Measurements from ENCODE around the gene SLC35B2. TPM values are rescaled to one million over a fixed set of nuclear protein-coding genes. Genes with fewer than 3 reads are reported as not detected.

Gene SLC35B2
- total and polyA plus RNA-seq, 9 of the 15 experiments (the other 6 are each of a cell fraction or from before 2014, with no cell fraction given) = 14.5 to 59.1 (median 47.1) TPM

DNA sequence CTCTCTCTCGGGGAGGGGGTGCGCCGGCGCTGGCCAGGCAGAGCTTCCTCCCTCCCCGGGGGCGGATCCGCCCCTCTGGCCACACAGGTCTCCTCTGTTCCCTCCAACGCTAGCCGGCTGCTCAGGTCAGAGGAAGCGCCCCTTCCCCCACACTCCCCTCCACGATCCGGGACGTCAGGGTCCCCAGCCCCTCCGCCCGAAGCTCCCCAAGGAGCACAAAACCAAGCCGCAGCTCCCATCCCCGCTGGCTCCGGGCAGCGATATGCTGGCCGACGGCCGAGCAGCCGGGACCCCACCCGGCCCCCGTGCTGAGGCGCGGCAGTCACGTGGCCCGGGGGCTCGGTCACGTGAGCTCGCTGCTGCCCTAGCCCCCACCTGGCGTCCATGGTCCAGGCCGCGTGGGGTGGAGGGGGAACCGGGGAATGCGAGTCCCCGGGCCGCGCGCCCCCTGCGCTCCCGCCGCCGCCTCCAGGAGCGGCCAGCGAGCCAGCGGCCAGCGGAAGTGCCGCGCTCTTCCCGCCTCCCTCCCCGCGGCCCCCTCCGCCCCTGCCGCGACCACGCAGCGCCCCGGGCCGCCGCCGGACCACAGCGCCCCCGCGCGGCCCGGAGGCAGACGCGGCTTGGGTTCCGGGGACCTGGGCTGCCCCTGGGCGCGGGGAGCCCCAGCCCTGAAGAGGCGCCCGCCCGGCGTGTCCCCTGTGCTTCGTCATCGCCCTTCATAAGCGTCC, at the start of gene SLC35B2 (continued):
- TF ChIP-seq, protein P1, sequence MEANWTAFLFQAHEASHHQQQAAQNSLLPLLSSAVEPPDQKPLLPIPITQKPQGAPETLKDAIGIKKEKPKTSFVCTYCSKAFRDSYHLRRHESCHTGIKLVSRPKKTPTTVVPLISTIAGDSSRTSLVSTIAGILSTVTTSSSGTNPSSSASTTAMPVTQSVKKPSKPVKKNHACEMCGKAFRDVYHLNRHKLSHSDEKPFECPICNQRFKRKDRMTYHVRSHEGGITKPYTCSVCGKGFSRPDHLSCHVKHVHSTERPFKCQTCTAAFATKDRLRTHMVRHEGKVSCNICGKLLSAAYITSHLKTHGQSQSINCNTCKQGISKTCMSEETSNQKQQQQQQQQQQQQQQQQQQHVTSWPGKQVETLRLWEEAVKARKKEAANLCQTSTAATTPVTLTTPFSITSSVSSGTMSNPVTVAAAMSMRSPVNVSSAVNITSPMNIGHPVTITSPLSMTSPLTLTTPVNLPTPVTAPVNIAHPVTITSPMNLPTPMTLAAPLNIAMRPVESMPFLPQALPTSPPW (CRISPR knock-in tag; IDR thresholded peaks at IDR 0.05) = peak; percentile 98
- no peak for TF ChIP-seq RNF219 (CRISPR knock-in tag; IDR thresholded peaks at IDR 0.05)
- no peak for TF ChIP-seq NCOA1 (IDR thresholded peaks at IDR 0.05; ENCODE audit: low read depth)
- TF ChIP-seq NONO (IDR thresholded peaks at IDR 0.05; ENCODE audit: low read depth in 2 of 2, low read length in 1 of 2) = peak; percentile 82 to 86
- peak; percentile 90 for TF ChIP-seq NFE2 (IDR thresholded peaks at IDR 0.05; ENCODE audit: low read depth)
- no peak for TF ChIP-seq PTRF (tag; IDR thresholded peaks at IDR 0.05)
- TF ChIP-seq POLR2G (IDR thresholded peaks at IDR 0.05; ENCODE audit: low read depth, low read length) = peak; percentile 96
- no peak for TF ChIP-seq POU5F1 (IDR thresholded peaks at IDR 0.05; ENCODE audit: borderline replicate concordance, low read depth, low read length, partially characterized antibody)
- TF ChIP-seq, protein P2, sequence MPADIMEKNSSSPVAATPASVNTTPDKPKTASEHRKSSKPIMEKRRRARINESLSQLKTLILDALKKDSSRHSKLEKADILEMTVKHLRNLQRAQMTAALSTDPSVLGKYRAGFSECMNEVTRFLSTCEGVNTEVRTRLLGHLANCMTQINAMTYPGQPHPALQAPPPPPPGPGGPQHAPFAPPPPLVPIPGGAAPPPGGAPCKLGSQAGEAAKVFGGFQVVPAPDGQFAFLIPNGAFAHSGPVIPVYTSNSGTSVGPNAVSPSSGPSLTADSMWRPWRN (IDR thresholded peaks at IDR 0.05; ENCODE audit: low read depth) = no peak
- no peak for TF ChIP-seq ZNF77 (CRISPR knock-in tag; IDR thresholded peaks at IDR 0.05)
- 0 out of 2 replicates have a peak, but pooled peaks have one; percentile 20 for TF ChIP-seq KDM2B (CRISPR knock-in tag; IDR thresholded peaks at IDR 0.05)
- TF ChIP-seq, protein P3, sequence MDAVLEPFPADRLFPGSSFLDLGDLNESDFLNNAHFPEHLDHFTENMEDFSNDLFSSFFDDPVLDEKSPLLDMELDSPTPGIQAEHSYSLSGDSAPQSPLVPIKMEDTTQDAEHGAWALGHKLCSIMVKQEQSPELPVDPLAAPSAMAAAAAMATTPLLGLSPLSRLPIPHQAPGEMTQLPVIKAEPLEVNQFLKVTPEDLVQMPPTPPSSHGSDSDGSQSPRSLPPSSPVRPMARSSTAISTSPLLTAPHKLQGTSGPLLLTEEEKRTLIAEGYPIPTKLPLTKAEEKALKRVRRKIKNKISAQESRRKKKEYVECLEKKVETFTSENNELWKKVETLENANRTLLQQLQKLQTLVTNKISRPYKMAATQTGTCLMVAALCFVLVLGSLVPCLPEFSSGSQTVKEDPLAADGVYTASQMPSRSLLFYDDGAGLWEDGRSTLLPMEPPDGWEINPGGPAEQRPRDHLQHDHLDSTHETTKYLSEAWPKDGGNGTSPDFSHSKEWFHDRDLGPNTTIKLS (IDR thresholded peaks at IDR 0.05; ENCODE audit: borderline replicate concordance, low read depth) = peak; percentile 69
- TF ChIP-seq BRD4 (IDR thresholded peaks at IDR 0.05) = 0 out of 2 replicates have a peak, but pooled peaks have one; percentile 42
- TF ChIP-seq, protein P4, sequence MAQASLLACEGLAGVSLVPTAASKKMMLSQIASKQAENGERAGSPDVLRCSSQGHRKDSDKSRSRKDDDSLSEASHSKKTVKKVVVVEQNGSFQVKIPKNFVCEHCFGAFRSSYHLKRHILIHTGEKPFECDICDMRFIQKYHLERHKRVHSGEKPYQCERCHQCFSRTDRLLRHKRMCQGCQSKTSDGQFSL (CRISPR knock-in tag; IDR thresholded peaks at IDR 0.05) = peak; percentile 88
- TF ChIP-seq, protein P4 (tag; IDR thresholded peaks at IDR 0.05) = peak in 1 of 2 experiments; percentile 86; a peak in 1 of 4 replicates
- peak; percentile 20; the same call in 1 of the 2 replicates for TF ChIP-seq NFRKB (IDR thresholded peaks at IDR 0.05; ENCODE audit: low read depth)
- no peak for TF ChIP-seq NFE2L1 (tag; IDR thresholded peaks at IDR 0.05; ENCODE audit: borderline replicate concordance, low read depth)
- TF ChIP-seq, protein P5, sequence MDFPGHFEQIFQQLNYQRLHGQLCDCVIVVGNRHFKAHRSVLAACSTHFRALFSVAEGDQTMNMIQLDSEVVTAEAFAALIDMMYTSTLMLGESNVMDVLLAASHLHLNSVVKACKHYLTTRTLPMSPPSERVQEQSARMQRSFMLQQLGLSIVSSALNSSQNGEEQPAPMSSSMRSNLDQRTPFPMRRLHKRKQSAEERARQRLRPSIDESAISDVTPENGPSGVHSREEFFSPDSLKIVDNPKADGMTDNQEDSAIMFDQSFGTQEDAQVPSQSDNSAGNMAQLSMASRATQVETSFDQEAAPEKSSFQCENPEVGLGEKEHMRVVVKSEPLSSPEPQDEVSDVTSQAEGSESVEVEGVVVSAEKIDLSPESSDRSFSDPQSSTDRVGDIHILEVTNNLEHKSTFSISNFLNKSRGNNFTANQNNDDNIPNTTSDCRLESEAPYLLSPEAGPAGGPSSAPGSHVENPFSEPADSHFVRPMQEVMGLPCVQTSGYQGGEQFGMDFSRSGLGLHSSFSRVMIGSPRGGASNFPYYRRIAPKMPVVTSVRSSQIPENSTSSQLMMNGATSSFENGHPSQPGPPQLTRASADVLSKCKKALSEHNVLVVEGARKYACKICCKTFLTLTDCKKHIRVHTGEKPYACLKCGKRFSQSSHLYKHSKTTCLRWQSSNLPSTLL (IDR thresholded peaks at IDR 0.05) = no peak

All from K562 (cell line).